ENCODE measurements around the gene EPHB6.

DNA sequence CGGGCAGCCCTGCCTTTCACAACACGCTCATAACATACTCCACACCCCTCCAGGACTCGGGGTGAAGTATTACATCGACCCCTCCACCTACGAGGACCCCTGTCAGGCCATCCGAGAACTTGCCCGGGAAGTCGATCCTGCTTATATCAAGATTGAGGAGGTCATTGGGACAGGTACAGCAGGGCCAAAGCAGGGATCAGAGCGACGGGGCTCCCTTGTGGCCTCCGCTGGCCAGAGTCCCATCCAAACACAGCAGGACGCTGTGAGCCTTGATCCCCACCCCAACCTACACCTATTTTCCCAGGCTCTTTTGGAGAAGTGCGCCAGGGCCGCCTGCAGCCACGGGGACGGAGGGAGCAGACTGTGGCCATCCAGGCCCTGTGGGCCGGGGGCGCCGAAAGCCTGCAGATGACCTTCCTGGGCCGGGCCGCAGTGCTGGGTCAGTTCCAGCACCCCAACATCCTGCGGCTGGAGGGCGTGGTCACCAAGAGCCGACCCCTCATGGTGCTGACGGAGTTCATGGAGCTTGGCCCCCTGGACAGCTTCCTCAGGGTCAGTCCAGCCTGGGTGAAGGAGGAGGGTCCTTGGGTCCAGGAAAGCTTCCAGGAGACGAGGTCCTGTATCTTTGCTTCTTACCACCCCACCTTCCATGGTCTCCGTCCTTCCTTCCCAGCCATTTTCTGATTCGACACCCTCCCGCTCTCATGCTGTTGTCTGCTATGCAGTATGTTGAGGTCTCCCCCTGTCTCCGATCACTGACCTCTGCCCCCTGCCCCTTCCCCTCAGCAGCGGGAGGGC, 13.5 kb downstream of the EPHB6 start:
- no peak for TF ChIP-seq CTCF (IDR thresholded peaks at IDR 0.05)
- TF ChIP-seq SMC3 (IDR thresholded peaks at IDR 0.05; ENCODE audit: low read depth, low read length) = no peak
